ENCODE measurements around the gene ACVR1C.

The ACVR1C gene

DNA sequence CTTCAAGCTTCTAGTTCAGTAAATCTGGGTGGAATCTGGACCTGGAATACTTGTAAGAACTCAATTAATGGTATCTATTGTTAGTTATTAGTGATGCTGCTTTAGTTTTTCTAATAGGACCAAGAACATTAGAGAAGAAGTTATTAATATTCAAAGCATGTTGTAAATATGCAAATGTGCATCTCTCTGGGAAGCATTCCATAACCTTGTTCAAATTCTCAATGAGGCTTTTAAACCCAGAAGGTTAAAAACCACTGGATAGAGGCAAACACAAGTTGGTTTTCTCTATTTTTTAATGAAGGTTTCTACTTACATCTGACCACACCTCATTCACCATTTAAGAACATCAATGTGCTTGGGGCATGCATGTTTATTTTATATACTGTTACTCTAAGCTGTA lies 16.1 kb upstream of the ACVR1C start:
- no peak for DNase-seq (ENCODE audit: extremely low read depth, low read depth)
- TF ChIP-seq, protein P1, sequence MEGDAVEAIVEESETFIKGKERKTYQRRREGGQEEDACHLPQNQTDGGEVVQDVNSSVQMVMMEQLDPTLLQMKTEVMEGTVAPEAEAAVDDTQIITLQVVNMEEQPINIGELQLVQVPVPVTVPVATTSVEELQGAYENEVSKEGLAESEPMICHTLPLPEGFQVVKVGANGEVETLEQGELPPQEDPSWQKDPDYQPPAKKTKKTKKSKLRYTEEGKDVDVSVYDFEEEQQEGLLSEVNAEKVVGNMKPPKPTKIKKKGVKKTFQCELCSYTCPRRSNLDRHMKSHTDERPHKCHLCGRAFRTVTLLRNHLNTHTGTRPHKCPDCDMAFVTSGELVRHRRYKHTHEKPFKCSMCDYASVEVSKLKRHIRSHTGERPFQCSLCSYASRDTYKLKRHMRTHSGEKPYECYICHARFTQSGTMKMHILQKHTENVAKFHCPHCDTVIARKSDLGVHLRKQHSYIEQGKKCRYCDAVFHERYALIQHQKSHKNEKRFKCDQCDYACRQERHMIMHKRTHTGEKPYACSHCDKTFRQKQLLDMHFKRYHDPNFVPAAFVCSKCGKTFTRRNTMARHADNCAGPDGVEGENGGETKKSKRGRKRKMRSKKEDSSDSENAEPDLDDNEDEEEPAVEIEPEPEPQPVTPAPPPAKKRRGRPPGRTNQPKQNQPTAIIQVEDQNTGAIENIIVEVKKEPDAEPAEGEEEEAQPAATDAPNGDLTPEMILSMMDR (IDR thresholded peaks at IDR 0.05; ENCODE audit: low read depth, low read length): no peak

DNA sequence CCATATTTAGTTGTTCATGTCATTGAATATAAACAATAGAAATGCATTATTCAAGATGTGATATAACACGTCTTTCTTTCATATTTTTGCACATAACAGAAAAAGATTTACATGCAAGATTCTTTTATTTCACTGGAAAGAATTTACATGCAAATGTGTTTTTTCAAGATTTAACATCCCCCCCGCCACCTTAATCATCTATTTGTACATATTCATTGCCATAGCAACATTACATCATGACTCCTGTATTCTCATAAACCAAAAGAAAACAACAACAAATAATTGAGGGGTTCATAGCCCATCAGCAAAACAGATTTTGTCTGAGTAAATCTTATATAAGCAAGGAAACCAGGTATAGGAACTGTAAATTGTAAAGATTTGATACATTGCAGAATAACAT lies 3.2 kb upstream of the ACVR1C start:
- no peak for DNase-seq (ENCODE audit: extremely low read depth, low read depth)
- TF ChIP-seq, protein P1 (IDR thresholded peaks at IDR 0.05; ENCODE audit: low read depth, low read length): no peak

DNA sequence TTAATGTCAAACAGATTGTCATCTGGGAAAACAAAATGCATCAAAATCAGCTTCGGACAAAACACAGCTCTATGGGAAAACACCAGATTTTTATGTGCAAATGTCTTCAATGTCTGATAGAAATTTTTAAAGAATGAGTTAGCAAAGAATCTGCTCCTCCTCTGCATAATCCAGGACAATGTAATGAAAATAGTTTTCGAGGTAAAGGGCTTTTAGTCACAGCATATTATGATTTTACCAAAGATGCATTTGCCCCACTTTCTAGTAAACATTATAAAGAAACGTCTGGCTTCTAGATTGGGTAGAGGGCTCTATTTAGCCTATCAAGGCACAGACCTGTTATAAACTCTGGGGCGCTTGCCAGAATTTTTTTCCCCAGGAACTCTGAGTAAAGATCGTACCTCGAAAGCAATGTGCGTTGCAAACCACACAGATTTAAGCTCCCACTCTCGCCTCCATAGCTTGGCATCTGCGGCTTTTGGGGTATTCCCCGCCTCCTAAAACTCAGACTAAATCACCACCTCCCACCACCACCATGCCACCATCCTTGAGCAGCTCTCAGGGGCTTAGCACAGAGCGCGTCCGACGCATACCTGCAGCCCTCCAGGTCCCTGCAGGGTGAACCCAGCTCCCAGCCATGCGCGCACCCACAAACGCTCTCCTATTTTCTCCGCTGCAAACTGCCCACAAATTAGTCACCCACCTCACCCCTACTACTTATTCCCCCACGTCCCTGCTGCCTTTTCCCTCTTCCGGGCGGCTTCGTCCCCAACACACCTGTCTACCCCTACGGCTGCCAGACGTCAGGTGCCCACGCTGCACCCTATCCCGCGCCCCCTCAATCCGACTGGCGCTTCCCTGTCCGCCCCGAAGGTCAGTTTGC lies 829 bp downstream of the ACVR1C start:
- TF ChIP-seq, protein P1 (IDR thresholded peaks at IDR 0.05; ENCODE audit: low read depth, low read length): no peak
- DNase-seq (ENCODE audit: extremely low read depth, low read depth): no peak

DNA sequence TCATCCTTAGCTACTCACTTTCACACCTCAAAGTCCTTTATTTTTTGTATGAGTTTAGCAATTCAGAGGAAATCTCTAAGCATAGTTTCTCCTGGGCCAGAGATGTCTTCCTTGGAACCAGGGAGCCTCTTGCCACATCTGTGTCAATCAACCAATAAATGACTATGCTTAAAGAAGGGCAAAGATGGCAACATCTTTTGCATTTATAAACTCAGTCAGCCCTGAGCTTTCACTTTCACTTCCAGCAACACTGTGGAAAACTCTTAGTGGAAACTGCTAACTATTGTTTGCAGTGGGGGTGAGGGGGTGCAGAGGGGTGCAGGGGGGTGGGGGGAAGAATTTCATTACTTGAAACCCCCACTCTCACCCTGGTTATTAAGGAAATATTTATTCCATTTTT lies 3.4 kb downstream of the ACVR1C start:
- DNase-seq (ENCODE audit: extremely low read depth, low read depth): no peak
- TF ChIP-seq, protein P1 (IDR thresholded peaks at IDR 0.05; ENCODE audit: low read depth, low read length): no peak

DNA sequence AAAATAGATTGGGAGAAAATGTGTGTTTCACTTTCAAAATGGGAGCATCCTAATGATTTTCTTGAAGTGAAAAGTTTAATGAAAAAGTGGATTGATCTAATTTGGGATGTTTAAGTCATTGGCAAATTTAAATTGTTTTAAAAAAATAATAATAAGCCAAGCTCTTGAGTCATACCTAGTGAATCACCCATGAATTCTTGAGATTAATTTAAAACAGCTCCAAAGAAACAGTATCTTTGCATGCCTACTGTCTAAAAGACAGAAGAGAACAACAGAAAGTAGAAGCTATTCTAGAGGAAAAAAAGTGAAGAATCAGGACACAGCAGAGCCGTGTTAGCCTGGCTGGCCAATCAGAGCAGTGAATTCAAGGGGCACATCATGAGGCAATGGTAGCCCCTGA lies 7.7 kb downstream of the ACVR1C start:
- no peak for DNase-seq (ENCODE audit: extremely low read depth, low read depth)
- TF ChIP-seq, protein P1 (IDR thresholded peaks at IDR 0.05; ENCODE audit: low read depth, low read length): no peak

DNA sequence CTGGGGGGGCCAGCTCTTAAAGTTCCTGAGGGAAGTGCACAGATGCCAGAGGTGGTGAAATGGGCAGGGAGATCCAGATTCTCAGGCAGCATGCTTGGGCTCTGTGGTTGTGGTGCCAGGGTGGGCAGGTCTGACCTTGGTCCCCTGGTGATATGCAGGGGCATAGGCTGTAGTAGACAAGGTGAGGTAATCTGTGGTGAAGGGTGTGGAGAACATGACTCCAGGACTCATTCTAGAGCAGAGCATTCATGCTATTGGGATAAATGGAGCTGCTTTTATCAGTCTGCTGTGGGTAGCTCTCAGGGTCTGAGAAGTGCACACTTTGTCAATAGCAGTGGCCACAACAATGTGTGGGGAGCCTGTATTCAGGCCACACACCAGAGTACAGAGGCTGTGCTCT lies 16.9 kb downstream of the ACVR1C start:
- TF ChIP-seq, protein P1 (IDR thresholded peaks at IDR 0.05; ENCODE audit: low read depth, low read length): no peak
- DNase-seq (ENCODE audit: extremely low read depth, low read depth): no peak

DNA sequence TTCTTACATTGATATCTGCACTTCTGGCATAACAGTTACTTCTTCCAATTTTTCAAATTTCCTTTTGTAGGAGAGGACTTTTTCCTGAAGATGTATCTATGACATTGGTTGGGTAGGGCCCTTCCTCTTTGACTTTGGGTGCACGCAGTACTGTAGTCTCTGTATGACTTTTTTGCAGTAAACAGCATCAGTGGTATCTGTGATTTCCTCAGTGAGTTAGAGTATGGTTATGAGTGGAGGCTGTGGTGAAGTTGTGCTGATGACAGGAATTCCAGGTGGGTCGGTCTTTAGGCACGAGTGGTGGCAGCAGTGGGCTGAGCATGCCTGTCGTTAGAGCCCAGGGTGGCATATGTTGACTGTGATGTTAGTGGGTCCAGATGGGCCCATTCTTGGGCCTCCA lies 17.6 kb downstream of the ACVR1C start:
- TF ChIP-seq, protein P1 (IDR thresholded peaks at IDR 0.05; ENCODE audit: low read depth, low read length): no peak
- DNase-seq (ENCODE audit: extremely low read depth, low read depth): no peak
